ENCODE data around the gene CACNB4.

The CACNB4 gene

DNA sequence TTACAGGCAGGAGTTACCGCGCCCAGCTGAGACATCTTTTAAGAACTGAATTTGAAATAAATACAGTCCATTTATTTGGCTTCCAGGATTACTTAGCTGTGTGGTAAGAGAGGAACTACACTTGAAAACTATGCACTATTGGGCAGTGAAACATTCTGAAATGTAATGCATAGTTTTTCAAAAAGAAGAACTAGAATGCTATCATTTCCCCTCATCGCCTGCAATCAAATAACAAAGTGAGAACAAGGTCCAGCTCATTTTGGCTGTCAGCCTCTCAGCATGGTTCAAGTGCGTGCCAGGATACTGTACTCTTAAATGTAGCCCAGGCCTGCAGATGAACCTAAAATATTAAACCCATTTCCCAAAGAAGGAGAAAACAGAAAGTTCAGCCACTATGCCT, 194.0 kb downstream of the CACNB4 start:
- Histone ChIP-seq H3K9me3 (ENCODE audit: control insufficient read depth, low read length) (no peaks in the 10 kb centered on the region), H3K36me3 (ENCODE audit: control insufficient read depth, insufficient read depth, low read length) (no peaks in the 10 kb centered on the region), H3K4me1 (ENCODE audit: control insufficient read depth, insufficient read depth, low read length, poor library complexity, severe bottlenecking) (no peaks in the 10 kb centered on the region), H3K4me3 (ENCODE audit: extremely low read depth, insufficient read depth, low read length, poor library complexity, severe bottlenecking) (no peak overlapping the region), H3K27ac (ENCODE audit: low read depth, low read length, severe bottlenecking) (no peak overlapping the region)
- WGBS, 2 experiments (ENCODE audit: insufficient coverage in 2 of 2) = 93 to 95% methylated on average over 2 to 3 of the region's 4 CpGs

- Histone ChIP-seq H3K4me1 (ENCODE audit: control insufficient read depth, insufficient read depth, low read length, poor library complexity, severe bottlenecking) (no peaks in the 10 kb centered on the region), H3K9me3 (ENCODE audit: control insufficient read depth, low read length) (no peaks in the 10 kb centered on the region), H3K36me3 (ENCODE audit: control insufficient read depth, insufficient read depth, low read length) (no peaks in the 10 kb centered on the region), H3K27ac (ENCODE audit: low read depth, low read length, severe bottlenecking) (no peak overlapping the region), H3K4me3 (ENCODE audit: extremely low read depth, insufficient read depth, low read length, poor library complexity, severe bottlenecking) (no peak overlapping the region)
- 92 to 96% methylated on average over 2 to 3 of the region's 4 CpGs for WGBS, 2 experiments (ENCODE audit: insufficient coverage in 2 of 2)
Observed at GRCh38 chr2:151904021-151904420, 194.8 kb downstream of the CACNB4 start.

DNA sequence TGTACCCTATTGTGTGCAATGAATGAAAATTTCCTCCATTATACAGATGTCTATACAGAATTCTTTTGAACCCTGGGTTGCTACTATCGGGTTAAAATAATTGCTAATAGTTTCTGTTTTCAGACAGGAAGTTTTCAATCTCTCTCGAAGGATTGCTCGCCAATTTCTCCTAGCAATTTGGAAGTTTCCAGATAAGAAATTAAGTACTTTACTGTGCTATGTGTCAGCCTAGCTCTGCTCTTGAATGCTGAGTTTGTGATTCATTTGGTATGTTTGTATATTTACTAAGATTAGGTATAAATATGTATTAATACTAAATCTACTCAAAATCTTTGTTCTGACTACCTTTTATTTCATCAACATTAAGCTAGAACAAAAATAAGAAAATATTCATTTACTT, 196.0 kb downstream of the CACNB4 start:
- WGBS, 2 experiments (ENCODE audit: insufficient coverage in 2 of 2) = 100% methylated on average over 2 of the region's 3 CpGs; no CpG with 5 or more reads in 1 of the 2 experiments

DNA sequence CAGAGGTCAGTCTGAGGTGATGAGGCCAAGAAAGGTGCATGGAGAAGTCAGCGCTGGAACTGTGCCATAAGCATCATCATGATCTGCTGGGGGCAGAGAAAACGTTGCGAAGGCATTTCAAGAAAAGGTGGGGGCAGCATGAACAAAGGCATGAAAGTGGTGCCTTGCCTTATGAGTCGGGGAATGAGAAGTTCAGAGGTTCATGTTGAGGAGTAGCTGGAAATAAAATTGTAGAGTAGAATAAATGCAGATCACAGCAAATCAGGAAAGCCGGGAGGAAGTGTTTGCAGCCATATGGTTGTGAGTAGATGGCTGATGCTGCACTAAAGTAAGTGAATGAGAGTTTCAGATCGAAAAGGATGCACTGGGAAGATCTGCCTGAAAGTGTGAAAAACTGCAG, 198.5 kb downstream of the CACNB4 start:
- Histone ChIP-seq H3K4me3 (ENCODE audit: extremely low read depth, insufficient read depth, low read length, poor library complexity, severe bottlenecking) (no peak overlapping the region), H3K27ac (ENCODE audit: low read depth, low read length, severe bottlenecking) (no peak overlapping the region), H3K4me1 (ENCODE audit: control insufficient read depth, insufficient read depth, low read length, poor library complexity, severe bottlenecking) (no peaks in the 10 kb centered on the region), H3K9me3 (ENCODE audit: control insufficient read depth, low read length) (peaks cover under 1% of the 10 kb centered on the region), H3K36me3 (ENCODE audit: control insufficient read depth, insufficient read depth, low read length) (no peaks in the 10 kb centered on the region)
- WGBS, 2 experiments (ENCODE audit: insufficient coverage in 2 of 2) = 87 to 88% methylated on average over 6 of the region's 6 CpGs

More for the DNA sequence above, 196.0 kb downstream of the CACNB4 start:
- Histone ChIP-seq H3K9me3 (ENCODE audit: control insufficient read depth, low read length) (no peaks in the 10 kb centered on the region), H3K36me3 (ENCODE audit: control insufficient read depth, insufficient read depth, low read length) (no peaks in the 10 kb centered on the region), H3K27ac (ENCODE audit: low read depth, low read length, severe bottlenecking) (no peak overlapping the region), H3K4me1 (ENCODE audit: control insufficient read depth, insufficient read depth, low read length, poor library complexity, severe bottlenecking) (no peaks in the 10 kb centered on the region), H3K4me3 (ENCODE audit: extremely low read depth, insufficient read depth, low read length, poor library complexity, severe bottlenecking) (no peak overlapping the region)

DNA sequence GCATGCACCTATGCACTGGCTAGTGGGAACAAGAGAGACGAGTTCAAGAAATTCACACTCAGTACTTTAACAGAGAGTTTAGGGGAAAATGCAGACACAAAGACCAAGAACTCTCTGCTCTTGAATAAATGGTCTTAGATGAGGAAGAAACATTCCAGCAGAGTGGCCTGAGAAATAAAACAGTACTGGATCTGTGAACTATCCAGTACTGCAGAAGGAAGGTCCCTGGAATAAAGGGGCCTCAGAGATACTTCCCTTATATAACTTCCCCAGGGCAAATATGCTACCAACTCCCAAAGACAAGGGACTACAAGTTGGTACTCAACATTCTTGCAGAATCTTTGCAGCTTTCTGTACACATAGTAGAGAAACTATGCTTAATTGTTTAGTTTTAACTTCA, 199.7 kb downstream of the CACNB4 start:
- WGBS, 2 experiments (ENCODE audit: insufficient coverage in 2 of 2) = no CpG with 5 or more reads among the region's 1 CpG
- Histone ChIP-seq H3K4me1 (ENCODE audit: control insufficient read depth, insufficient read depth, low read length, poor library complexity, severe bottlenecking) (no peaks in the 10 kb centered on the region), H3K36me3 (ENCODE audit: control insufficient read depth, insufficient read depth, low read length) (no peaks in the 10 kb centered on the region), H3K4me3 (ENCODE audit: extremely low read depth, insufficient read depth, low read length, poor library complexity, severe bottlenecking) (no peak overlapping the region), H3K9me3 (ENCODE audit: control insufficient read depth, low read length) (peaks cover 6% of the 10 kb centered on the region), H3K27ac (ENCODE audit: low read depth, low read length, severe bottlenecking) (no peak overlapping the region)

DNA sequence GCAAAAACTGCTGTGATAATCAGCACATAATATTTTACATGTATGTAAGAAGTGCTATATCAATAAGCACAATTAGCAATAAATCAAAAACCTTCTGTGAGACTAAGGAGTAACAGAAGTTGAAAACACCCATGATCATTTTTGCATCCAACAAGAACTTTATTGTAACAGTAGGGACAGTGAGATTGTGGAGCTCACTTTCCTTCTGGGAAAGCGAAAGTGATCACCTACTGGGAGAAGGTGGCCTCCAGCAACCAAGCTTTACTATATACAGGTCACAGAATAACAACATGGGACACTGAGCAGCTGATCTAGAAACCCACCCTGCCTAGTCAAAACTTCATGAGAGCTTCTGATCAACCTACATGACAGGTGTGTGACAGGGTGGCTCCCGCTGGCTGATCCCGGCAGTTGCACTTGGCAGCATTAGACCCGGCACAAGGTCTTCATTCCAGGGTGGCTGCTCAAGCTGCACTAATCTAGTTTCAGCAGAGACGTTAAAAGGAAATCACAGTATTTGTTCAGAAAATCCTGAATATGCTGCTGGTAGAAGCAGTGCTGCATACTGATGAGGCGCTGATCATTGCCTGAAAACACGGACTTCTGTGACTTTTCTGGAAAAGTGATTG, 207.2 kb downstream of the CACNB4 start:
- Histone ChIP-seq H3K4me1 (ENCODE audit: control insufficient read depth, insufficient read depth, low read length, poor library complexity, severe bottlenecking) (peaks cover 3% of the 10 kb centered on the region), H3K36me3 (ENCODE audit: control insufficient read depth, insufficient read depth, low read length) (no peaks in the 10 kb centered on the region), H3K9me3 (ENCODE audit: control insufficient read depth, low read length) (peaks cover 6% of the 10 kb centered on the region), H3K27ac (ENCODE audit: low read depth, low read length, severe bottlenecking) (no peak overlapping the region), H3K4me3 (ENCODE audit: extremely low read depth, insufficient read depth, low read length, poor library complexity, severe bottlenecking) (no peak overlapping the region)
- WGBS, 2 experiments (ENCODE audit: insufficient coverage in 2 of 2) = 88 to 97% methylated on average over 5 to 7 of the region's 7 CpGs

DNA sequence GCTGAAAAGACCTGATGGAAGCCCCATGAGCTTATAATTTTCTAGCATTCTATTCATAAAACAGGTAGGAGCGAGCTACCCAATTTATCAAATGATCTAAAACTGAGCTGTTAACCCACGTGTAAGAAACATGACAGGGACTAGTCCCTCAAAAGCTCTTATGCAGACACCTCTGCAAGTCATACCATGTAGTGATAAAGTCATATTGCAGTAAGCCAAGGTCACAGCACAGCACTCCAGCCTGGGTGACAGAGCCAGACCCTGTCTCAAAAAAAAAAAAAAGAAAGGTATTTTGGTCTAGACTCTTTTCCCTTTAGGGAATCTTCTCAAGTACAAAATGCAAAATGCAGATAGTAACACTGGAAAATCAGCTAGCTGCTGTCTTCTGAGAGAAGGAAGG, 211.7 kb downstream of the CACNB4 start:
- H3K27ac ChIP-seq (ENCODE audit: low read depth, low read length, severe bottlenecking) = no peak overlapping the region
- no peak overlapping the region for H3K4me3 ChIP-seq (ENCODE audit: extremely low read depth, insufficient read depth, low read length, poor library complexity, severe bottlenecking)
- peaks cover 7% of the 10 kb centered on the region for H3K4me1 ChIP-seq (ENCODE audit: control insufficient read depth, insufficient read depth, low read length, poor library complexity, severe bottlenecking)
- H3K9me3 ChIP-seq (ENCODE audit: control insufficient read depth, low read length) = no peaks in the 10 kb centered on the region
- H3K36me3 ChIP-seq (ENCODE audit: control insufficient read depth, insufficient read depth, low read length) = no peaks in the 10 kb centered on the region
- WGBS, 2 experiments (ENCODE audit: insufficient coverage in 2 of 2) = 60 to 81% methylated on average over 1 to 2 of the region's 2 CpGs

DNA sequence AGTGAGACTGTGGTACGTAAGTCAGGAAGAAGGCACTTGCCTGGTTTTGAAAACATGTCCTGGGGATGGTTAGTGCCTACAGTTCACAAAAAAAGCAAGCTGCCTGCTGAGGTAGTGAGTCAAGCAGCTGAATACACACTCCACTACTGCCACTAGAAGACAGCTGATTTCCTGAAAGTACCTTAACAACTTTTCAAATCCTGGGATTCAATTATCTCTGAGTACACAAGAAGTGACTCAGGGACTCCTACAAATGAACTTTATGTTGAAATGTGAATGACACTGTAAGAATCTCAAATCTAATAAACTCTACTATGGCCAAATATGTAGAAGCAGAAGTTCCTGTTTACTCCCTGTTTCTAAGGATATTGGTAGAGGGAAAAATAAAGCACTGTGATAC, 212.6 kb downstream of the CACNB4 start:
- H3K27ac ChIP-seq (ENCODE audit: low read depth, low read length, severe bottlenecking) = peak overlapping the region; percentile 6
- H3K9me3 ChIP-seq (ENCODE audit: control insufficient read depth, low read length) = no peaks in the 10 kb centered on the region
- 71 to 100% methylated on average over 1 of the region's 1 CpG for WGBS, 2 experiments (ENCODE audit: insufficient coverage in 2 of 2)
- peaks cover 7% of the 10 kb centered on the region for H3K4me1 ChIP-seq (ENCODE audit: control insufficient read depth, insufficient read depth, low read length, poor library complexity, severe bottlenecking)
- H3K36me3 ChIP-seq (ENCODE audit: control insufficient read depth, insufficient read depth, low read length) = no peaks in the 10 kb centered on the region
- H3K4me3 ChIP-seq (ENCODE audit: extremely low read depth, insufficient read depth, low read length, poor library complexity, severe bottlenecking) = no peak overlapping the region

GRCh38 chr2:151882786-151883445, 215.9 kb downstream of the CACNB4 start:
- Histone ChIP-seq H3K9me3 (ENCODE audit: control insufficient read depth, low read length) (no peaks in the 10 kb centered on the region), H3K27ac (ENCODE audit: low read depth, low read length, severe bottlenecking) (no peak overlapping the region), H3K36me3 (ENCODE audit: control insufficient read depth, insufficient read depth, low read length) (no peaks in the 10 kb centered on the region), H3K4me3 (ENCODE audit: extremely low read depth, insufficient read depth, low read length, poor library complexity, severe bottlenecking) (no peak overlapping the region), H3K4me1 (ENCODE audit: control insufficient read depth, insufficient read depth, low read length, poor library complexity, severe bottlenecking) (peaks cover 27% of the 10 kb centered on the region)
- 75 to 97% methylated on average over 1 to 4 of the region's 10 CpGs for WGBS, 2 experiments (ENCODE audit: insufficient coverage in 2 of 2)

GRCh38 chr2:151881342-151881741, 217.5 kb downstream of the CACNB4 start:
- no peaks in the 10 kb centered on the region for H3K9me3 ChIP-seq (ENCODE audit: control insufficient read depth, low read length)
- 77 to 86% methylated on average over 7 of the region's 7 CpGs for WGBS, 2 experiments (ENCODE audit: insufficient coverage in 2 of 2)
- no peak overlapping the region for H3K4me3 ChIP-seq (ENCODE audit: extremely low read depth, insufficient read depth, low read length, poor library complexity, severe bottlenecking)
- H3K36me3 ChIP-seq (ENCODE audit: control insufficient read depth, insufficient read depth, low read length) = no peaks in the 10 kb centered on the region
- H3K4me1 ChIP-seq (ENCODE audit: control insufficient read depth, insufficient read depth, low read length, poor library complexity, severe bottlenecking) = peaks cover 24% of the 10 kb centered on the region
- H3K27ac ChIP-seq (ENCODE audit: low read depth, low read length, severe bottlenecking) = no peak overlapping the region

DNA sequence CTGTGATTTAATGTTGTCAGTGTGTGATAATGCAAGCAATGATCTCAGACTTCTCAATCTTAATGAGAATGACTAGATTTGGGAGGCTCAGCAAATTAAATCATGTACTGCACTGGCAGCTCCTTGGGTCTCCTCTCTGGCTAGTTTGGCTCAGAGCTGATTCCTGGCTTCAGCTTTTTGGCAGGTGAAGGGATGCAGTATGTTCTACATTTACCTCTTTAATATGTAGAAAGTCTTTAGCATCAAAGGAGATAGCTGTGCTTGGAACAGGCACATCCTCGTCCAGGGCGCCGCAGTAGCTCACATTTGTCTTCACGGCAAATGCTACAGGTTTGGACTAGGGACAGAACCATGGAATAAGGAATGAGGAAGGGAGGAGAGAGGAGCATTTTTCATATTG, 218.3 kb downstream of the CACNB4 start:
- Histone ChIP-seq H3K4me3 (ENCODE audit: extremely low read depth, insufficient read depth, low read length, poor library complexity, severe bottlenecking) (no peak overlapping the region), H3K27ac (ENCODE audit: low read depth, low read length, severe bottlenecking) (no peak overlapping the region), H3K9me3 (ENCODE audit: control insufficient read depth, low read length) (peaks cover 5% of the 10 kb centered on the region), H3K4me1 (ENCODE audit: control insufficient read depth, insufficient read depth, low read length, poor library complexity, severe bottlenecking) (peaks cover 20% of the 10 kb centered on the region), H3K36me3 (ENCODE audit: control insufficient read depth, insufficient read depth, low read length) (no peaks in the 10 kb centered on the region)
- WGBS, 2 experiments (ENCODE audit: insufficient coverage in 2 of 2) = 97 to 100% methylated on average over 1 to 4 of the region's 4 CpGs
